Smooth muscle cell (in vitro differentiated cells): ENCODE results near the gene ARHGEF10L. TPM values are rescaled to one million over a fixed set of nuclear protein-coding genes. Genes with fewer than 3 reads are reported as not detected.

ENCODE experiments used
- DNase-seq: peaks from one replicate; lab custom pipeline; 2025; ENCODE audit not compliant: unreplicated experiment; lab: John Stamatoyannopoulos, UW
- H2AFZ ChIP-seq: fragments of 200-600 bp; sonication (generic); 2 replicates; pipeline ENCODE4 v1.6.0; 2016; ENCODE audit warnings: antibody characterized with exemption, low read depth, mild to moderate bottlenecking
- H3F3A ChIP-seq: fragments of 200-600 bp; sonication (generic); 2 replicates; pipeline ENCODE4 v1.6.0; 2017; ENCODE audit warnings: antibody characterized with exemption, low read depth
- H3K27ac ChIP-seq: fragments of 200-600 bp; sonication (generic); 2 replicates; pipeline ENCODE4 v1.5.1; 2016; ENCODE audit warnings: low read depth, mild to moderate bottlenecking
- H3K27me3 ChIP-seq: fragments of 200-600 bp; sonication (generic); 2 replicates; pipeline ENCODE4 v1.6.1; 2016; ENCODE audit warnings: low read depth, mild to moderate bottlenecking
- H3K36me3 ChIP-seq: fragments of 200-600 bp; sonication (generic); 2 replicates; pipeline ENCODE4 v1.5.1; 2016; ENCODE audit warnings: low read depth
- H3K4me1 ChIP-seq: fragments of 200-600 bp; sonication (generic); 2 replicates; pipeline ENCODE4 v1.5.1; 2016; ENCODE audit warnings: low read depth
- H3K4me2 ChIP-seq: fragments of 200-600 bp; sonication (generic); 2 replicates; pipeline ENCODE4 v1.6.0; 2016; ENCODE audit warnings: mild to moderate bottlenecking
- H3K4me3 ChIP-seq: fragments of 200-600 bp; sonication (generic); 2 replicates; pipeline ENCODE4 v1.5.1; 2016; ENCODE audit warnings: mild to moderate bottlenecking
- H3K79me2 ChIP-seq: fragments of 200-600 bp; sonication (generic); 2 replicates; pipeline ENCODE4 v1.6.0; 2016; ENCODE audit warnings: low read depth, mild to moderate bottlenecking
- H3K9ac ChIP-seq: fragments of 200-600 bp; sonication (generic); 2 replicates; pipeline ENCODE4 v1.6.0; 2016; ENCODE audit warnings: low read depth
- H3K9me3 ChIP-seq: fragments of 200-600 bp; sonication (generic); replicated peaks from 2 replicates; pipeline ENCODE4 v1.5.1; 2016; ENCODE audit warnings: low read depth
- H4K20me1 ChIP-seq: fragments of 200-600 bp; sonication (generic); 2 replicates; pipeline ENCODE4 v1.6.0; 2016; ENCODE audit warnings: low read depth
- CTCF ChIP-seq: fragments of 200-600 bp; sonication (generic); IDR thresholded peaks from 2 replicates; pipeline ENCODE4 v1.5.1; 2017; ENCODE audit warnings: borderline replicate concordance, mild to moderate bottlenecking, antibody characterized with exemption; ENCODE audit not compliant: insufficient read depth, poor library complexity, severe bottlenecking
- WGBS: methylation state at CpG from one replicate; pipeline ENCODE4 v1.1.7; 2016; ENCODE audit warnings: low lambda C conversion rate; 5-methylcytosine and 5-hydroxymethylcytosine counted together
- polyA plus RNA-seq: library from polyadenylated mRNA; unstranded; fragments of >200 nt; fragmentation: Nextera tagmentation; extraction: Ambion mirVana; gene quantifications from 2 replicates; pipeline ENCODE4 v1.2.1, GENCODE V29; 2016
- total RNA-seq: library from RNA; depleted of rRNA; stranded (reverse); fragments of >200 nt; gene quantifications from 2 replicates; pipeline ENCODE4 v1.2.3, GENCODE V29; 2014

Gene ARHGEF10L
- total and polyA plus RNA-seq, 2 experiments from 2014 or later: 6.6 to 13.7 TPM

GRCh38 chr1:17609529-17609928 is 70.0 kb downstream of the ARHGEF10L start:
- H3K4me2 ChIP-seq: no peak overlapping the region
- WGBS: 95% methylated on average over 5 of the region's 5 CpGs
- H4K20me1 ChIP-seq: peaks cover 13% of the 10 kb centered on the region
- no peak overlapping the region for H3K27ac ChIP-seq
- no peaks in the 10 kb centered on the region for H3K9me3 ChIP-seq
- no peaks in the 10 kb centered on the region for H3K27me3 ChIP-seq
- H2AFZ ChIP-seq: no peak overlapping the region
- H3K79me2 ChIP-seq: no peaks in the 10 kb centered on the region
- no peaks in the 10 kb centered on the region for H3F3A ChIP-seq
- no peak for DNase-seq
- H3K36me3 ChIP-seq: no peaks in the 10 kb centered on the region
- H3K4me3 ChIP-seq: no peak overlapping the region
- no peak for TF ChIP-seq CTCF
- no peak overlapping the region for H3K9ac ChIP-seq
- no peaks in the 10 kb centered on the region for H3K4me1 ChIP-seq

DNA sequence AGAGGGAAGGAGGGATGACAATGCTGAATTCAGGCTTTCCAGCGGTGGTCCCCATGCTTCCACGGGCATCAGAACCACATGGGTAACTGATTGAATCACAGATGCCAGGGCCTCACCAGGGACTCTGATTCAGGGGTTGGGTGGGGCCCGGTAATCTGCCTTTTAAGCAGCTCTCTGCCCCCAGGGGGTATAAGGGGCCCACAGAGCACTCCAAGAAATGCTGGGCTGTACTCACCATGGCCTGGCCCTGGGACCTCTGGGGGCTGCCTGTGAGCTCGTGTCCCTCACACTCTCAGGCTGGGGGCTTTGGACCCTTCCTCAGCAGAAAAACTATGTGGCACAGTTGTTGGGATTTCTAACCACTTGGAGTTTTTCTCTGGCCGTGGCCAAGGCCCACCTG is 70.6 kb downstream of the ARHGEF10L start:
- no peak for DNase-seq
- Histone ChIP-seq H2AFZ (no peak overlapping the region), H3F3A (no peaks in the 10 kb centered on the region), H3K9ac (no peak overlapping the region), H3K36me3 (no peaks in the 10 kb centered on the region), H3K79me2 (no peaks in the 10 kb centered on the region), H3K9me3 (no peaks in the 10 kb centered on the region), H3K4me1 (no peaks in the 10 kb centered on the region), H3K4me2 (no peak overlapping the region), H3K4me3 (no peak overlapping the region), H3K27ac (no peak overlapping the region), H3K27me3 (no peaks in the 10 kb centered on the region), H4K20me1 (peaks cover 13% of the 10 kb centered on the region)
- no peak for TF ChIP-seq CTCF
- 90% methylated on average over 5 of the region's 5 CpGs for WGBS

- TF ChIP-seq CTCF: no peak
- Histone ChIP-seq H3K4me1 (no peaks in the 10 kb centered on the region), H4K20me1 (peaks cover 13% of the 10 kb centered on the region), H3K4me2 (no peak overlapping the region), H3K4me3 (no peak overlapping the region), H3K79me2 (no peaks in the 10 kb centered on the region), H3F3A (no peaks in the 10 kb centered on the region), H2AFZ (no peak overlapping the region), H3K27me3 (no peaks in the 10 kb centered on the region), H3K27ac (no peak overlapping the region), H3K9me3 (no peaks in the 10 kb centered on the region), H3K9ac (no peak overlapping the region), H3K36me3 (no peaks in the 10 kb centered on the region)
- no peak for DNase-seq
- WGBS: 99% methylated on average over 5 of the region's 5 CpGs
Observed at GRCh38 chr1:17610713-17611112, 71.2 kb downstream of the ARHGEF10L start.

- Histone ChIP-seq H3K9me3 (no peaks in the 10 kb centered on the region), H3F3A (no peaks in the 10 kb centered on the region), H3K79me2 (no peaks in the 10 kb centered on the region), H3K27me3 (no peaks in the 10 kb centered on the region), H2AFZ (no peak overlapping the region), H3K36me3 (no peaks in the 10 kb centered on the region), H3K9ac (no peak overlapping the region), H3K4me1 (no peaks in the 10 kb centered on the region), H3K4me3 (no peak overlapping the region), H3K27ac (no peak overlapping the region), H3K4me2 (no peak overlapping the region), H4K20me1 (peaks cover 12% of the 10 kb centered on the region)
- no peak for TF ChIP-seq CTCF
- no peak for DNase-seq
- 90% methylated on average over 1 of the region's 1 CpG for WGBS
Observed at GRCh38 chr1:17611991-17612390, 72.5 kb downstream of the ARHGEF10L start.
